GM15510 (cell line): Measurements from ENCODE around the gene GALNT2.

Source experiments
- POLR2A ChIP-seq: IDR thresholded peaks from 3 replicates; pipeline ENCODE4 v1.6.1; 2011; ENCODE audit warnings: borderline replicate concordance; ENCODE audit not compliant: insufficient read length; ENCODE audit errors: extremely low read depth

The GALNT2 gene

DNA sequence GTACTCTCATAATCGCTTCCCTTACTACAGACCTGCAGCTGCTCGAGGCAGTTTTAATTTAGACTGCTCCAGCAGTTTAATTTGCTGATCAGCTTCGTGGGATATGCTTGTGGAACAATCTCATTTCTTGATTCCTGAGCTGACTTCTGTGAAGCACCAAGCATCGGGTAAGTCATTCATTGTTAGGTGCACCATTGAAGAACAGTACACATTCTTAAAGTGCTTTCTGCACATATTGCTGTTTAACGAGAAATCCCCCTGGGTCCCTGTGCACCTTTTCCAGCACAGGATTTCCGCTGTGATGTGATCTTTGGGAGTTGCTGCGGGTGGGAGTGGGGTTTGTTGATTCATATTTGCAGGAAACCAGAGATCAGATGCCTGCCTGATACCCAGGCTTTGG is 9.1 kb downstream of the GALNT2 start:
- no peak for TF ChIP-seq POLR2A

DNA sequence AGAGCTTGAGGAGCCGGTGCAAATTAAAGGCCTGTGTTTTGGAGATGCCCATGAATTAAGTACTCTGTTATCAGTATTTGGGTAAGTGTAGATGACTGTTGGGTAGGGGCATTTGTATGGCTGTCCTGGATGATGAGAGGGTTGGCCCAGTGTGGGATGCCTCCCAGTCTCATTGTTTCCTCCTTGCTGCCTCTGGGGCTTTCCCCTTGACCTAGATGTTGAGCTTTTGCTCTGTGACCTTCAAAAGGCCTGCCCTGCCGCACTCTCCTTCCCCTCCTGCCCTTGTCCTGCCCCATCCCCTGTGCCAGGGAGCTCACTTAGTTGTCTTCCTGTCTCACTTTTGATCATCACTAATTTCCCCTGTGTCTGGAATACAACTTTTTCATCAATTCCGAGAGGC is 10.0 kb downstream of the GALNT2 start:
- no peak for TF ChIP-seq POLR2A

DNA sequence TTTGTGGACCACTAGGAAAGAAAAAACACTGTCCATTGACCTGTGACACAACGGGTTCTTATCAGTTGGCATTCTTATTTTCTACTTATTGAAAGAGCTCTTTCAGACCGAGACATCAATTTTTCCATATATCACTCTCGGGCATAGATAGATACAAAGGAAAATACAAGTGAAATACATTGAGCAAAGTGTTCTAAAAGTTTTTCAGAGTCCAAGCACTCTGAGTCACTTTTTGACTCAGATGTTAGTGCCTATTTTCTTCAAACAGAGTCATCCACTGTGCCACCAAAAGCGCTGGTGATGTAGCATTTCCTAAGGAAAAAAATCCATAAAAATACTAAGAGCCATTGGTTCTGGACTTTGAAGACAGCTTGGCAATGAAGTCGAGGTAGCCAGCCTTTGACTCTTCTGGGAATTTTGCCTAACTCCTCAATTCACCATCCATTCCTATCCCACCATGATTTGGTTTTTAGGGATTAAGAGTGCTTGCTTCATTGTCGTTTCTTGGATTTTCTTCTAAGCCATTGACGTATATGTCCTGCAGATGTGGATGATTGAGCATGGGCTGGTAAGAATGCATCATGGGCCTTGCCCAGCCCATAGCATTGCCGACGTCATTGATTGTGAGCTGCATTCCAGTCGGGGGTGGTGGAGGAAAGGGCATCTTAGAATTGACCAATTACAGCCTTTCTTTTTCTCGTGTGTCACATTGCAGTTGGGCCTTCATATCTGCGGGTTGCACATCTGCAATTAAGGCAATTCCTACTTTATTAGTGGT is 10.6 kb downstream of the GALNT2 start:
- no peak for TF ChIP-seq POLR2A

DNA sequence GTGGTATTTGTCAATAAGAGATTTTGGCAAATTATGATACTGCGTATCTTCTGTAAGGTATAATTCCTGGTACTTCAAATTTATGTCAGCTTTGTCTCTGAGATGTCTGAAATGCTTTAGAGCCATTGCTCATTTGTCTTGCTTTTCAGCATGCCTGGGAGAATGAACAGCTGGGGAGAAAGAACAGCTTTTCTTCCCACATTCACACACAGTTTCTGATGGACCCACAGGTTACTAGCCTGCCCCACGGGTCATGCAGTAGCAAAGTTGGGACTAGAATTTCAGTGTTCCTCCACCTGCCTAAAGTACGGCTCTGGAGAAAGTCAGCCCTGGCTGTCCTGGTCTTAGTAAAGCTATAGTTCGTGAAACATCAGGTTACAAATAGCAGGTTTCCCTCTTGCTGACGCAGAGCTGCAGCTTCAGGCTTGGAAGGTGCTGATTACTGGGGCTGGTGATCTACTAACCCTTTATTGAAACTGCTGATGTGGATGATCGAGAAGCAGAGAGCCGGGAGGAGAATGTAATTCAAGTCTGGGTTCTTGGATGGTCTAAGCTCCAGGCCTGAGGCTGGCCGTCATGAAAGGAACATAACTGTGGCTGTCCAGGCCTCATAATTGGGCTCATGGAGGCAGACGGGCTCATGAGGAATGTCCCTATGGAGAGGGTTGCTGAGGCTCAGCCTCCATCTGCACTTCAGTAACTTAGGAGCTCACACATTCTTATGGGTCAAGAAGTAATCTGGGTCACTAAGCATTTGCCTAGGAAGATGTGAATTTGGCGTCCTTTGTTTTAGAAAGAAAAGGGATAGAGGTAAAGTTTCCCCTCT is 12.4 kb downstream of the GALNT2 start:
- TF ChIP-seq POLR2A, result no peak

DNA sequence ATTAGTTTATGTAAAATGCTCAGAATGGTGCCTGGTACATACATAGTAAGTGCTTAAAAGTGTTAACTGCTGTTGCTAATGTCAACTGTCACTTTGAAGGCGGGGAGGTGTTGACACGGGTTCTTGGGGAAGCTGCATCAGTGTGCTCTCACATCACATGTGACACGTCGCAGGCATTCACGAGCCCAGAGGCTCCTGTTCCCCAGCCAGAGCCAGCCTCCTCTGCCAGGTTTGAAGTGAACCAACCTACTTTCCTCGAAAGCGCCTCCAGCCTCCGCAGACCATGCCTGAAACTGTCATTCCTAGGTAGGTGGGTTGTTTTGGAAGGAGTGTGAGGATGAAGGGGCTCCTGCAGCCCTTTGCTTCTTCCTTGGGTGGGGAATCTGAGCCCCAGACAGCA is 13.8 kb downstream of the GALNT2 start:
- TF ChIP-seq POLR2A, result no peak

DNA sequence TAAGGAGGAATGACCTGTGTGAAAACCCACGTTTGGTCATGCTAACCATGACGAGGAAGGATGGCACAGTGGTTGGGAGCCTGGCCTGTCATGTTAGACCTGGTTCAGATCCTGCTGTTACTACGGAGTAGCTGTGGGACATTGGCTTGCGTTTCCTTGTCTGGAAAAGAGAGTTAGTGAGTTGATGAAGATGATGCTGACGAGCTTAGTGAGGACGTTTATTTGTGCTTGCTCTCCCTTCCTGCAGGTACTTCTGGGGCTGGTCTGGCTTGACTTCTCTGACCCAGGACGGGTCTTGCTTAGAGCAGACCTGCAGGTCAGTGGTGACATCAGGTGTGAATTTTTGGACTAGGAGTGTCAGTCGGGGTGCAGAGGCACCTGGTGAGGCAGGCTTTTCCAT is 14.7 kb downstream of the GALNT2 start:
- TF ChIP-seq POLR2A, result no peak

DNA sequence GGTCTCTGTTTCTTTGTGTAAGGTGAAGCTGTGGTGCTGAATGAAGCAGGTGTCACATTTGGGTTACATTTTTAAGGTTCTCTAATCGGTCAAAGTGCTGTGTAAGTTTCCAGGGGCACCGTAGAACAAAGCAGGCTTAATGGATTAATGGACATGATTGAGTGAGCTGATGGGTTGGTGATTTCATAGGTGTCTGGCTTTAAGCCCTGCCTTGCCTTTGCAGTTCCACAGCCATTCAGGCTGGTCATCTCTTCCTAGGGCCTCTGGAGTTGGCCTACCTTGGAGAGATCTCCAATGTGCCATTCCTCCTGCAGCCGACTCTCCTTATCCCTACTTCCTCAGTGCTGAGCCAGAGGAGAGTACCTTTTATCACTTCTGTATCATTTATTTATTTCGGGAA is 15.2 kb downstream of the GALNT2 start:
- no peak for TF ChIP-seq POLR2A

DNA sequence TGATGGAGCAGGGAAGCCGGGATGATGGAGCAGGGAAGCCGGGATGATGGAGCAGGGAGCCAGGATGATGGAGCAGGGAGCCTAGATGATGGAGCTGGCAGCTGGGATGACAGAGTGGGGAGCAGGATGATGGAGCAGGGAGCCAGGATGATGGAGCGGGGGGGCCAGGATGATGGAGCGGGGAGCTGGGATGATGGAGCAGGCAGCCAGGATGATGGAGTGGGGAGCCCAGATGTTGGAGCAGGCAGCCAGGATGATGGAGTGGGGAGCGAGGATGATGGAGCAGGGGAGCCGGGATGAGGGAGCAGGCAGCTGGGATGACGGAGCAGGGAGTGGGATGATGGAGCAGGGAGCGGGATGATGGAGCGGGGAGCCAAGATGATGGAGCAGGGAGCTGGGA is 16.0 kb downstream of the GALNT2 start:
- no peak for TF ChIP-seq POLR2A

DNA sequence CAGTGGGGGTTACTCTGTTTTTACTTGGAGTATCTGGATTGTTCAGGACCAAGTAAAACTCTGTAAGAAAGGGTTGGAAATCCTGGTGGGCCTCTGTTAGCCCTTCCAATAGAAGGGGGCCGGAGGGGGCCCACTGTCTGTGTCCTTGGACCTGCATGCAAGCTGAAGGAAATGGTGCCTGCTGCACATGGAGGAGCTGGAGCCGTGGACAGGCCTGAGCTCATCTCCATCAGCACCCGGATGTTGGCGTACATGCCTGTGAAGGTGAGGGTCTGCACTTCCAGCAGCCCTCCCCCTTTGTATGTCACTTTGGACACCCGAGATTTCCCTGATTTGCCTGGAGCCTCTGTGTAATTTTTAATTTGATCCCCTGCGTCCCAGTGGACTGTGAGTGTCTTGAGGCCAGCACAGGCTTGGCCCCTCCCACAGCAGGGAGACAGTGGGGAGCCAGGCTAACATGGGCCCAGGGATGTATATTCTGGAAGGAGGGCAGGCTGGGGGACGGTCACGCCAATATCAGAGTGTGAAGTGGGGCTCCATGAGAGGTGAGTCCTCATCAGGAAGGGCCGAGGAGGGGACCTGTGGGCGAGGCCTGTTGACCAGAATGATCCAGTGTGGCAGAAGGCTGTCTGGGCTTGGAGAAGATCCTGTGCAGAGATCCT is 16.8 kb downstream of the GALNT2 start:
- no peak for TF ChIP-seq POLR2A

DNA sequence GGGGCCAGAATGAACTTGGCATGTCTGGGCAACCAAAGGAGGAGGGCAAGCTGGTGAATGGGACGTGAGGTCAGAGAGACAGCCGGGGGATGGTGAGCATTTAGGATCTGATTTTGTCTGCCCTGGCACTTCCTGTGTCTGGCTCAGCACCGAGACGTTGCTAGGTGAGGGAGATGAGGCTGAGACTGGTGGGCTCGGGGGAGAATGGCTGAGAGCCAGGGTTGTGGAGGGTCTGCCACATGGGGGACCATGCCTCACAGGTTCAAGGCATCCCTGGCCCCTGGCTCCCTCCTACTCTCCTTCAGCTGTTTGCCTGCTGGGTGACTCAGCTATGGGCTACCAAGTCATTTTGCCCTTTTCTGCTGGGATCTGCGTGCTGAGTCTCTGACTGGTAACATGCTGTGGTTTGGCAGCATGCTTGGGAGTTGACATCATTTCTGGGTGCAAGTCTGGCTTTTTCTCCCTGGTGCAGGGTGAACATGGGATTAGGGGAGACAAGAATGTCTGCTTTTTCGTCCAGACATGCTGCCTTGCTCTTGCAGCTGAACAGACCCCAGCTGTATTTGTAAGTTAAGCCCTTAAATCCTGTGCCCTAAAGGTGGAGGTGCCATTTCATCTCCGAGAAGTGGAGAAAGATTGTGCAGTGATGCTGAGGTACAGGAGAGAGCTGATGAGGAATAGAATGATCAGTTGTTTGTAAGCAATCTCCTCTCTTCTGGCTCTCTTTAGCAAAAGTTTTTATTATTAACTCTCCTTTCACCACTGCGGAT is 17.6 kb downstream of the GALNT2 start:
- TF ChIP-seq POLR2A, result no peak

DNA sequence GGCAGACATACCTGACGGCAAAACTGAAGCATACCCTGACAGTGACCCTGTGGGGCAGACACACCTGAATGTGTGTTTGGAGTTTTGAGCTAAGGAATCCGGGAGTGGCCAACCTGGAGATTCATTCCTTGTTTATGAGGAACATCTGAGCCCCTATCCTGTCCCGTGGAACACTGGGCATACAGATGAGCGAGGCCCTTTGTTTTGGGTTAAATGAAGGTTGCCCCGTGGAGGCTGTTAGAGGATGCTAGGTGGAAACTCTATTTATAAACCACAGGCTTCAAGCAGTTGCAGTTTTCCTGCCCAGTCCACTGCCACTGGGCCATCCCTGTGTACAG is 18.1 kb downstream of the GALNT2 start:
- no peak for TF ChIP-seq POLR2A

DNA sequence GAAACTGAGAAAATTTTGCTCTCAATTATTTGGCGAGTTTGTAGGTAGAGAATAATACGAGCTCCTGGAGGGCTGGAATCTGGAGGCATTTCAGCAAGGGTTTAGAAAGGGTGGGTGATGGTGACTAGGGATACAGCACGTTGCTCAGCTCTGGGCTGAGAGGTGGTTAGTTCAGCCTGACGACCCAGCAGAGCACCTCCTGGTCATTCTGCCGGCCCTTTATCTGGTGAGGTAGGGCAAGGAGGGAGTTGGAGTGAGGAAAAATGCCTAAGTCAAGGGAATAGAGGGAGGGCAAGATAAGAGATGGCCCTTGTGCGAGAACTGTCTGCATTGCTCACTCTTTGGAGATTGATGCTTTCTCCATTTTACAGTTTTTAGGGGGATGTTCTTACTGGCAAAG is 19.1 kb downstream of the GALNT2 start:
- no peak for TF ChIP-seq POLR2A

DNA sequence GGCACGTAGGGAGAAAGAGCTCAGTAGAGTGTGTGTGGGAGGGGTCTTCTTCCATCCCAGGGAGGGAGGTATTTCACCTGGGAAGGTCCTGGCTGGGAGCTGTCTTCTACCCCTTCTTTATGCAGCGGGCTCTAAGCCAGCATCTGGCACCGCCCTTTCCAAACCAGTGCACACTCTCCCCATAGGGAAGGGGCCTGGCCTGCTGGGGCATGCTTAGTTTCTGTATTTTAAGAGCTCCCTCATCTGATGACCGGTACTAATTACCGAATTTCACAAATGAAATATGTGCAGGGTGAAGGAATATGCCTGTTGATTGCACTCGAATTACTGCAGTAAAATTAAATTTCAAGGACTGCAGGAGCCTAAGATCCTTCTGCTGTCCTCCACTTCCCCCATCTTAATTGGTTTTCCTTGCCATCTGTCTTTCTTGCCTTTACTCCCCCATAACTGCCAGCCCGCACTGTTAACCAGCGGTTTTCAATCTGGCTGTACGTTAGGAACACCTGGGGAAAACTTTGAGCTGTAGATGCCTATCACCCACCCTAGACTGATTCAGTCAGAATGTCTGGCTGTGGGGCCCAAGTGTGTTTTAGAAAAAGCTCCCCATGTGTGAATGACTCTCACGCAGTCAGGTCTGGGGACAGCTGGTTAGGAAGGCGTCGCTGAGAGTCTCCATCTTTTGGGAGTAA is 20.1 kb downstream of the GALNT2 start:
- no peak for TF ChIP-seq POLR2A

DNA sequence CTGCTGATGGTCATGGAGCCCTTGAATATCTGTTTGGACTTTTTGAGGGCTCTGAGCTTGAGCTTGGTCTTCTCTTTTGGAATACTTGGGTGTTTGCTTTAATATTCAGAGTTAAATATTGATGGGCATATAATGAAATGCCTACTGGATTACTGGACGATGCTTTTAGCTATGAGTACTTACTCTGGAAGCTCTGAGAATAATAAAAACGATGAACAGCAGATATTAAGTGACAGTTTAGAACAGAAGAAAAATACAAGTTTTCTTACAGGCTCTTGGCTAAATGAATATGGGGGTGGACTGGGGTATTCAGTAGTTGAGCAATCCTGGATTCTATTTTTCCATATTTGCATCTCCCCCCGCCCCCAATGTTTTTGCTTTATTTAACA is 20.7 kb downstream of the GALNT2 start:
- no peak for TF ChIP-seq POLR2A
